HepG2 (cell line): ENCODE data around the gene NECTIN2. TPM values are rescaled to one million over a fixed set of nuclear protein-coding genes. Genes with fewer than 3 reads are reported as not detected.

Experiments
- CREBL2 ChIP-seq: sonication (generic); formaldehyde crosslinking; IDR thresholded peaks from 2 replicates; pipeline ENCODE4 v1.8.1; 2023; ENCODE audit warnings: missing genetic modification reagents, mild to moderate bottlenecking, borderline replicate concordance
- DPF2 ChIP-seq: sonication (generic); formaldehyde crosslinking; IDR thresholded peaks from 2 replicates; pipeline ENCODE4 v1.4.0; 2020; ENCODE audit warnings: mild to moderate bottlenecking, low read depth, missing genetic modification reagents, borderline replicate concordance
- HDAC1 ChIP-seq: sonication (generic); formaldehyde crosslinking; IDR thresholded peaks from 2 replicates; pipeline ENCODE4 v1.5.1; 2020; ENCODE audit warnings: mild to moderate bottlenecking, missing genetic modification reagents
- HNF4A ChIP-seq: sonication (generic); formaldehyde crosslinking; IDR thresholded peaks from 2 replicates; pipeline ENCODE4 v1.4.0; 2020; ENCODE audit warnings: missing genetic modification reagents
- HOXA3 ChIP-seq: sonication (generic); formaldehyde crosslinking; IDR thresholded peaks from 2 replicates; pipeline ENCODE4 v1.5.0; 2020; ENCODE audit warnings: missing genetic modification reagents
- KAT7 ChIP-seq: IDR thresholded peaks from 2 replicates; pipeline ENCODE4 v1.6.1; 2018; ENCODE audit warnings: borderline replicate concordance, missing compliant biosample characterization
- MAZ ChIP-seq, 2 experiments: sonication (generic) in 1 of 2; formaldehyde crosslinking in 1 of 2; IDR thresholded peaks; 2 replicates each; pipeline versions ENCODE4 v1.5.0 to v1.6.1; 2012 to 2020; ENCODE audit warnings: low read depth in 2 of 2, mild to moderate bottlenecking in 2 of 2, borderline replicate concordance in 1 of 2, improper control_type of control experiment in 1 of 2, low read length in 1 of 2, missing genetic modification reagents in 1 of 2, moderate library complexity in 1 of 2
- NR2C2 ChIP-seq: sonication (generic); formaldehyde crosslinking; IDR thresholded peaks from 2 replicates; pipeline ENCODE4 v1.4.0; 2020; ENCODE audit warnings: missing genetic modification reagents, mild to moderate bottlenecking, moderate library complexity, borderline replicate concordance
- PAXIP1 ChIP-seq: sonication (generic); formaldehyde crosslinking; conservative IDR thresholded peaks from 2 replicates; pipeline ENCODE4 v1.4.0; 2020; ENCODE audit warnings: mild to moderate bottlenecking, missing genetic modification reagents, moderate library complexity
- REPIN1 ChIP-seq: sonication (generic); formaldehyde crosslinking; IDR thresholded peaks from 2 replicates; pipeline ENCODE4 v1.8.0; 2022; ENCODE audit warnings: missing genetic modification reagents, low read depth, mild to moderate bottlenecking, borderline replicate concordance
- SALL1 ChIP-seq: sonication (generic); formaldehyde crosslinking; IDR thresholded peaks from 2 replicates; pipeline ENCODE4 v1.8.0; 2022; ENCODE audit warnings: mild to moderate bottlenecking, missing genetic modification reagents
- SKI ChIP-seq: fragments of 450-650 bp; IDR thresholded peaks from one replicate; pipeline ENCODE4 v1.6.1; 2018; ENCODE audit warnings: mild to moderate bottlenecking; ENCODE audit not compliant: partially characterized antibody
- SOX13 ChIP-seq, 3 experiments: fragments of 450-650 bp in 1 of 3; sonication (generic) in 1 of 3; formaldehyde crosslinking in 1 of 3; IDR thresholded peaks in 2 of 3; conservative IDR thresholded peaks in 1 of 3; 2 replicates each; pipeline versions ENCODE4 v1.5.0 to v1.6.1; 2016 to 2020; ENCODE audit warnings: antibody characterized with exemption in 1 of 3, mild to moderate bottlenecking in 1 of 3, missing compliant biosample characterization in 1 of 3, missing genetic modification reagents in 1 of 3, moderate library complexity in 1 of 3
- TBL1XR1 ChIP-seq: fragments of 150-350 bp; IDR thresholded peaks from 2 replicates; pipeline ENCODE4 v1.6.1; 2014; ENCODE audit warnings: borderline replicate concordance, low read length; ENCODE audit not compliant: partially characterized antibody
- XRCC5 ChIP-seq: fragments of 200-400 bp; formaldehyde crosslinking; optimal IDR thresholded peaks from 2 replicates; pipeline ENCODE3; 2017; ENCODE audit warnings: mild to moderate bottlenecking, low read length
- ZBED4 ChIP-seq: sonication (generic); formaldehyde crosslinking; IDR thresholded peaks from 2 replicates; pipeline ENCODE4 v1.4.0; 2020; ENCODE audit warnings: missing genetic modification reagents, borderline replicate concordance
- ZBTB7B ChIP-seq: sonication (generic); formaldehyde crosslinking; IDR thresholded peaks from 2 replicates; pipeline ENCODE4 v1.4.0; 2020; ENCODE audit warnings: missing genetic modification reagents
- ZNF501 ChIP-seq: sonication (generic); formaldehyde crosslinking; IDR thresholded peaks from 2 replicates; pipeline ENCODE4 v1.5.1; 2020; ENCODE audit warnings: mild to moderate bottlenecking, moderate library complexity, missing genetic modification reagents
- ZNF557 ChIP-seq: sonication (generic); formaldehyde crosslinking; IDR thresholded peaks from 2 replicates; pipeline ENCODE4 v1.4.0; 2020; ENCODE audit warnings: missing genetic modification reagents
- ZNF83 ChIP-seq: sonication (generic); formaldehyde crosslinking; IDR thresholded peaks from 2 replicates; pipeline ENCODE4 v1.4.0; 2020; ENCODE audit warnings: missing genetic modification reagents, mild to moderate bottlenecking, borderline replicate concordance
- polyA plus RNA-seq, 8 experiments: library from polyadenylated mRNA; depleted of rRNA in 3 of 8; stranded (reverse) in 7 of 8; unstranded in 1 of 8; fragments of >200 nt; fragmentation: Illumina TruSeq in 4 of 8; extraction: Trizol in 4 of 8; gene quantifications; 2 replicates each; pipeline versions ENCODE4 v1.2.1 to v1.2.3, GENCODE V29; 2011 to 2016; ENCODE audit warnings: low read depth in 4 of 8, missing spikeins in 1 of 8, mixed read lengths in 1 of 8; ENCODE audit not compliant: insufficient read depth in 1 of 8
- total RNA-seq, 5 experiments: library from RNA; depleted of rRNA; stranded (reverse); fragments of >200 nt; fragmentation: Illumina TruSeq; extraction: Trizol; gene quantifications; 2 replicates each; pipeline ENCODE4 v1.2.3, GENCODE V29; 2016; ENCODE audit warnings: low read depth in 1 of 5

NECTIN2 gene
- total and polyA plus RNA-seq, 2 of the 13 experiments (the other 11 are each of a cell fraction or from before 2014, with no cell fraction given) = 75.4 to 114 TPM

- peak; percentile 94 for TF ChIP-seq PAXIP1 (CRISPR knock-in tag)
- peak; percentile 51 for TF ChIP-seq XRCC5
- TF ChIP-seq ZNF557 (CRISPR knock-in tag) = no peak
- peak; percentile 94 for TF ChIP-seq HNF4A
- TF ChIP-seq KAT7 (CRISPR knock-in tag) = peak; percentile 46; the same call in 1 of the 2 replicates
- TF ChIP-seq HOXA3 (CRISPR knock-in tag) = peak; percentile 58; the same call in 1 of the 2 replicates
- no peak for TF ChIP-seq SOX13 (IDR thresholded peaks at IDR 0.05)
- peak in 1 of 2 experiments; percentile 77; a peak in 2 of 4 replicates for TF ChIP-seq SOX13 (CRISPR knock-in tag; conservative IDR thresholded peaks at IDR 0.05 in 1 of 2, IDR thresholded peaks at IDR 0.05 in 1 of 2)
- peak; percentile 22; the same call in 1 of the 2 replicates for TF ChIP-seq MAZ (IDR thresholded peaks at IDR 0.05; ENCODE audit: borderline replicate concordance, low read depth, low read length)
- no peak for TF ChIP-seq MAZ (CRISPR knock-in tag; IDR thresholded peaks at IDR 0.05; ENCODE audit: low read depth)
- TF ChIP-seq ZNF83 (CRISPR knock-in tag) = no peak
- no peak for TF ChIP-seq SKI
- TF ChIP-seq ZBTB7B (CRISPR knock-in tag) = peak; percentile 95
- TF ChIP-seq SALL1 (CRISPR knock-in tag) = peak; percentile 85
- peak; percentile 46; the same call in 1 of the 2 replicates for TF ChIP-seq DPF2 (CRISPR knock-in tag)
- peak; percentile 70; the same call in 1 of the 2 replicates for TF ChIP-seq NR2C2 (CRISPR knock-in tag)
- TF ChIP-seq TBL1XR1 = no peak
- peak; percentile 31; the same call in 1 of the 2 replicates for TF ChIP-seq REPIN1
- no peak for TF ChIP-seq ZBED4
- no peak for TF ChIP-seq CREBL2
- TF ChIP-seq ZNF501 (CRISPR knock-in tag) = peak; percentile 61; the same call in 1 of the 2 replicates
- TF ChIP-seq HDAC1 (CRISPR knock-in tag) = peak; percentile 83
Measured at GRCh38 chr19:44812142-44812718, 33.9 kb upstream of the NECTIN2 start (continued).
